Activated CD4-positive, alpha-beta T cell treated with anti-CD3 and anti-CD28 coated beads for 48 hours (primary cell): ENCODE measurements around the gene DNAH1.
A peak's percentile ranks its signal among the peaks of the same experiment; 100 is the strongest.

Source experiments
- DNase-seq: peaks from one replicate; pipeline ENCODE4 v3.0.0-alpha.2; 2020

Gene DNAH1

GRCh38 chr3:52361454-52361853 lies 45.3 kb downstream of the DNAH1 start:
- no peak for DNase-seq

- DNase-seq, result no peak
Observed at GRCh38 chr3:52361898-52362297, 45.8 kb downstream of the DNAH1 start.

GRCh38 chr3:52364322-52365035 lies 48.4 kb downstream of the DNAH1 start:
- DNase-seq, result no peak

GRCh38 chr3:52366527-52366926 lies 50.4 kb downstream of the DNAH1 start:
- DNase-seq, result no peak

- no peak for DNase-seq
Observed at GRCh38 chr3:52367891-52368880, 52.1 kb downstream of the DNAH1 start.

GRCh38 chr3:52370531-52370930 lies 54.4 kb downstream of the DNAH1 start:
- DNase-seq, result no peak

- DNase-seq, result peak; percentile 17
Observed at GRCh38 chr3:52372822-52373504, 56.8 kb downstream of the DNAH1 start.

GRCh38 chr3:52373676-52374075 lies 57.6 kb downstream of the DNAH1 start:
- DNase-seq, result no peak

- no peak for DNase-seq
Observed at GRCh38 chr3:52374173-52374572, 58.1 kb downstream of the DNAH1 start.

GRCh38 chr3:52379610-52380009 lies 63.5 kb downstream of the DNAH1 start:
- no peak for DNase-seq

- no peak for DNase-seq
Observed at GRCh38 chr3:52380023-52380422, 63.9 kb downstream of the DNAH1 start.

- no peak for DNase-seq
Observed at GRCh38 chr3:52381623-52382022, 65.5 kb downstream of the DNAH1 start.

- DNase-seq, result no peak
Observed at GRCh38 chr3:52383446-52383845, 67.3 kb downstream of the DNAH1 start.

- no peak for DNase-seq
Observed at GRCh38 chr3:52384019-52384761, 68.1 kb downstream of the DNAH1 start.

GRCh38 chr3:52385157-52385556 lies 69.0 kb downstream of the DNAH1 start:
- DNase-seq, result peak; percentile 60

- DNase-seq, result no peak
Observed at GRCh38 chr3:52387481-52387880, 71.4 kb downstream of the DNAH1 start.

GRCh38 chr3:52388348-52388821 lies 72.3 kb downstream of the DNAH1 start:
- DNase-seq, result no peak

- DNase-seq, result no peak
Observed at GRCh38 chr3:52388933-52389332, 72.8 kb downstream of the DNAH1 start.

GRCh38 chr3:52391096-52391495 lies 75.0 kb downstream of the DNAH1 start:
- DNase-seq, result no peak

GRCh38 chr3:52392216-52392930 lies 76.3 kb downstream of the DNAH1 start:
- DNase-seq, result no peak

- DNase-seq, result no peak
Observed at GRCh38 chr3:52393131-52393807, 77.2 kb downstream of the DNAH1 start.
